Measurements from ENCODE around the gene KPNA2. TPM values are rescaled to one million over a fixed set of nuclear protein-coding genes. Genes with fewer than 3 reads are reported as not detected.
A peak's percentile ranks its signal among the peaks of the same experiment; 100 is the strongest.

The KPNA2 gene
- total and polyA plus RNA-seq, 9 of the 15 experiments (the other 6 are each of a cell fraction or from before 2014, with no cell fraction given): 132 to 984 (median 241) TPM

DNA sequence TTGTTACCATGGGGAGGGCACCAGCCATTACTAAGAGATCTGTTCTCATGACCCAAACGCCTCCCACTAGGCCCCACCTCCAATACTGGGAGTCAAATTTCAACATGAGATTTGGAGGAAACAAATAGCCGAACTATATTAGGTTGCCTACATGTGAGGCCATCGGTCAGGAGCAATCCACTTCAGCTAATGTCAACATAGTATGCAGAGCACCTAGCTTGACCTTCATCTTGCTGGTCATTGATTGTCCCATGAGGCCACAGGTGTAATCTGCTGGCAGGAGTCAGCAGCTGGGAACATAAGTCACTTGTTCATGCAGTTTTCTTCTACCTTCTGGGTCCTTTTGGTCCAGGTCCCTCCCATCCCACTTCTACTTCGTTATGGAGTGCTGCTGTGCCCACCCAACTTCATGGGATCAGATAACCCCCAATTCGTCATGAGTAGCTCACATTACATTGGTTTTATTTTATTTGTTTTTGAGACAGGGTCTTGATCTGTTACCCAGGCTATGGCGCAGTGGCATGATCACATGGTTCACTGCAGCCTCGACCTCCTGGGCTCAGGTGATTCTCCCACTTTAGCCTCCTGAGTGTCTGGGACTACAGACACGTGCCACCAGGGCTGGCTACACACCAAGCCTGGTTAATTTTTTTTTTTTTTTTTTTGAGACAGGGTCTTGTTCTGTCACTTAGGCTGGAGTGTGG lies 5.9 kb upstream of the KPNA2 start:
- H3K9ac ChIP-seq (ENCODE audit: insufficient read depth in 1 of 2, low read depth in 2 of 2, low read length in 2 of 2): peak overlapping the region; percentile 9 to 21; a peak in 3 of 4 replicates
- no peaks in the 10 kb centered on the region for H3K27me3 ChIP-seq (ENCODE audit: control insufficient read depth in 2 of 2, insufficient read depth in 2 of 2, low read length in 2 of 2)
- DNase-seq (ENCODE audit: extremely low read depth in 1 of 4, low spot score in 3 of 4) (peak in 2 of 4 experiments; percentile 43 to 72), ATAC-seq (peak; percentile 87), FAIRE-seq (peak; percentile 74)
- in situ Hi-C loops (cut with MboI): no loop called here
- H3K36me3 ChIP-seq (ENCODE audit: control insufficient read depth, insufficient read depth, low read length): no peaks in the 10 kb centered on the region
- H3K79me2 ChIP-seq (ENCODE audit: control insufficient read depth, insufficient read depth, low read length): no peaks in the 10 kb centered on the region
- H3K4me2 ChIP-seq (ENCODE audit: insufficient read depth, low read length): peak overlapping the region; percentile 54
- ChIA-PET CTCF (ENCODE audit: low intra/inter-chr PET ratio) (no interaction called here), POLR2A (interaction anchor here (1.5 to 2.8 kb wide), 3 partner anchors 9 to 18 kb away, joined by 3 to 11 read pairs (median 6); no protein-coding TSS in a partner anchor)
- H3K9me3 ChIP-seq (replicated peaks; ENCODE audit: control insufficient read depth, insufficient read depth, low read depth, low read length): no peaks in the 10 kb centered on the region
- no TSS peak for BruUV-seq (replicated peaks)
- H3K4me3 ChIP-seq: no peak overlapping the region
- 22% methylated on average over 8 of the region's 8 CpGs for WGBS (ENCODE audit: insufficient coverage, low coverage, missing lambda C conversion rate)
- H3K9me1 ChIP-seq (ENCODE audit: control insufficient read depth, insufficient read depth, low read length): no peaks in the 10 kb centered on the region
- H2AFZ ChIP-seq (ENCODE audit: low read depth, low read length): peak overlapping the region; percentile 96
- peak overlapping the region; percentile 38 for H3K27ac ChIP-seq (ENCODE audit: extremely low read depth, low read depth, low read length)
- no peaks in the 10 kb centered on the region for H4K20me1 ChIP-seq (replicated peaks; ENCODE audit: control insufficient read depth, insufficient read depth, low read length)
- intact Hi-C loops (cut with micrococcal nuclease): no loop called here
- H3K4me1 ChIP-seq (replicated peaks in 1 of 2; ENCODE audit: control insufficient read depth in 2 of 2, insufficient read depth in 2 of 2, low read length in 2 of 2): peaks cover 8 to 18% of the 10 kb centered on the region in 2 experiments
- TF ChIP-seq FOXK2 (conservative IDR thresholded peaks at IDR 0.05 in 1 of 2, IDR thresholded peaks at IDR 0.05 in 1 of 2; ENCODE audit: low read depth in 2 of 2): peak; percentile 37 to 68; a peak in 2 of 4 replicates
- peak; percentile 89 for TF ChIP-seq ESRRA (IDR thresholded peaks at IDR 0.05; ENCODE audit: borderline replicate concordance, low read depth)
- TF ChIP-seq, protein P1, sequence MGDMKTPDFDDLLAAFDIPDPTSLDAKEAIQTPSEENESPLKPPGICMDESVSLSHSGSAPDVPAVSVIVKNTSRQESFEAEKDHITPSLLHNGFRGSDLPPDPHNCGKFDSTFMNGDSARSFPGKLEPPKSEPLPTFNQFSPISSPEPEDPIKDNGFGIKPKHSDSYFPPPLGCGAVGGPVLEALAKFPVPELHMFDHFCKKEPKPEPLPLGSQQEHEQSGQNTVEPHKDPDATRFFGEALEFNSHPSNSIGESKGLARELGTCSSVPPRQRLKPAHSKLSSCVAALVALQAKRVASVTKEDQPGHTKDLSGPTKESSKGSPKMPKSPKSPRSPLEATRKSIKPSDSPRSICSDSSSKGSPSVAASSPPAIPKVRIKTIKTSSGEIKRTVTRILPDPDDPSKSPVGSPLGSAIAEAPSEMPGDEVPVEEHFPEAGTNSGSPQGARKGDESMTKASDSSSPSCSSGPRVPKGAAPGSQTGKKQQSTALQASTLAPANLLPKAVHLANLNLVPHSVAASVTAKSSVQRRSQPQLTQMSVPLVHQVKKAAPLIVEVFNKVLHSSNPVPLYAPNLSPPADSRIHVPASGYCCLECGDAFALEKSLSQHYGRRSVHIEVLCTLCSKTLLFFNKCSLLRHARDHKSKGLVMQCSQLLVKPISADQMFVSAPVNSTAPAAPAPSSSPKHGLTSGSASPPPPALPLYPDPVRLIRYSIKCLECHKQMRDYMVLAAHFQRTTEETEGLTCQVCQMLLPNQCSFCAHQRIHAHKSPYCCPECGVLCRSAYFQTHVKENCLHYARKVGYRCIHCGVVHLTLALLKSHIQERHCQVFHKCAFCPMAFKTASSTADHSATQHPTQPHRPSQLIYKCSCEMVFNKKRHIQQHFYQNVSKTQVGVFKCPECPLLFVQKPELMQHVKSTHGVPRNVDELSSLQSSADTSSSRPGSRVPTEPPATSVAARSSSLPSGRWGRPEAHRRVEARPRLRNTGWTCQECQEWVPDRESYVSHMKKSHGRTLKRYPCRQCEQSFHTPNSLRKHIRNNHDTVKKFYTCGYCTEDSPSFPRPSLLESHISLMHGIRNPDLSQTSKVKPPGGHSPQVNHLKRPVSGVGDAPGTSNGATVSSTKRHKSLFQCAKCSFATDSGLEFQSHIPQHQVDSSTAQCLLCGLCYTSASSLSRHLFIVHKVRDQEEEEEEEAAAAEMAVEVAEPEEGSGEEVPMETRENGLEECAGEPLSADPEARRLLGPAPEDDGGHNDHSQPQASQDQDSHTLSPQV (IDR thresholded peaks at IDR 0.05): peak; percentile 78
- TF ChIP-seq NR3C1 (CRISPR knock-in tag; IDR thresholded peaks at IDR 0.05): no peak
- TF ChIP-seq ZNF140 (CRISPR knock-in tag; IDR thresholded peaks at IDR 0.05): no peak
- TF ChIP-seq L3MBTL2 (IDR thresholded peaks at IDR 0.05): peak; percentile 46; the same call in 1 of the 2 replicates
- no peak for TF ChIP-seq PRPF4 (IDR thresholded peaks at IDR 0.05; ENCODE audit: insufficient read depth, low read depth, low read length, poor library complexity, severe bottlenecking)
- TF ChIP-seq, protein P2, sequence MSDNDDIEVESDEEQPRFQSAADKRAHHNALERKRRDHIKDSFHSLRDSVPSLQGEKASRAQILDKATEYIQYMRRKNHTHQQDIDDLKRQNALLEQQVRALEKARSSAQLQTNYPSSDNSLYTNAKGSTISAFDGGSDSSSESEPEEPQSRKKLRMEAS (CRISPR knock-in tag; IDR thresholded peaks at IDR 0.05): no peak
- TF ChIP-seq TBP (optimal IDR thresholded peaks at IDR 0.05; ENCODE audit: low read depth, low read length): no peak
- TF ChIP-seq FOXA3 (CRISPR knock-in tag; conservative IDR thresholded peaks at IDR 0.05 in 1 of 2, IDR thresholded peaks at IDR 0.05 in 1 of 2): peak; percentile 15 to 18; a peak in 2 of 4 replicates
- TF ChIP-seq HDAC8 (tag; IDR thresholded peaks at IDR 0.05): no peak
- TF ChIP-seq PHF8 (IDR thresholded peaks at IDR 0.05; ENCODE audit: borderline replicate concordance, low read length): peak; percentile 20; the same call in 1 of the 2 replicates
- no peak for TF ChIP-seq FOXJ2 (tag; IDR thresholded peaks at IDR 0.05)
- peak; percentile 59; the same call in 1 of the 2 replicates for TF ChIP-seq CTBP1 (IDR thresholded peaks at IDR 0.05; ENCODE audit: borderline replicate concordance)
- peak; percentile 38 for TF ChIP-seq MEIS2 (IDR thresholded peaks at IDR 0.05; ENCODE audit: partially characterized antibody)
- TF ChIP-seq, protein P3, sequence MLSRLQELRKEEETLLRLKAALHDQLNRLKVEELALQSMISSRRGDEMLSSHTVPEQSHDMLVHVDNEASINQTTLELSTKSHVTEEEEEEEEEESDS (CRISPR knock-in tag; IDR thresholded peaks at IDR 0.05): no peak
- no peak for TF ChIP-seq TAF9B (IDR thresholded peaks at IDR 0.05; ENCODE audit: partially characterized antibody)
- TF ChIP-seq MTA3 (IDR thresholded peaks at IDR 0.05; ENCODE audit: borderline replicate concordance): 0 out of 2 replicates have a peak, but pooled peaks have one; percentile 35

Measured in K562 (cell line).